ENCODE measurements around the gene HMSD. TPM values are rescaled to one million over a fixed set of nuclear protein-coding genes. Genes with fewer than 3 reads are reported as not detected.

HMSD gene
- polyA plus RNA-seq (2012; ENCODE audit: insufficient read length, low read depth), result not detected

- no peak for TF ChIP-seq FOXP2 (optimal IDR thresholded peaks at IDR 0.05; ENCODE audit: borderline replicate concordance, extremely low read depth, extremely low read length, insufficient read depth)
- no peak for TF ChIP-seq SIN3A (IDR thresholded peaks at IDR 0.05; ENCODE audit: borderline replicate concordance, insufficient read depth, low read length)
- no peak for TF ChIP-seq POLR2AphosphoS5 (IDR thresholded peaks at IDR 0.05; ENCODE audit: low read depth, low read length)
- no peak for TF ChIP-seq REST (IDR thresholded peaks at IDR 0.05; ENCODE audit: insufficient read depth in 1 of 2, low read depth in 2 of 2, low read length in 2 of 2)
- no peak for TF ChIP-seq TAF1 (IDR thresholded peaks at IDR 0.05; ENCODE audit: borderline replicate concordance, insufficient read depth, low read length)
These were observed at the start of gene HMSD for GRCh38 chr18:63949068-63949737. TSS of gene HMSD (plus strand) at chr18:63949301. CDS start at chr18:63953456, 4,155 bp downstream.

- TF ChIP-seq SIN3A (IDR thresholded peaks at IDR 0.05; ENCODE audit: borderline replicate concordance, insufficient read depth, low read length), result no peak
- TF ChIP-seq TAF1 (IDR thresholded peaks at IDR 0.05; ENCODE audit: borderline replicate concordance, insufficient read depth, low read length), result no peak
- TF ChIP-seq FOXP2 (optimal IDR thresholded peaks at IDR 0.05; ENCODE audit: borderline replicate concordance, extremely low read depth, extremely low read length, insufficient read depth), result no peak
- no peak for TF ChIP-seq POLR2AphosphoS5 (IDR thresholded peaks at IDR 0.05; ENCODE audit: low read depth, low read length)
These were observed 45.1 kb upstream of the HMSD start for GRCh38 chr18:63903851-63904570.

GRCh38 chr18:63904694-63905093 is 44.4 kb upstream of the HMSD start:
- TF ChIP-seq TAF1 (IDR thresholded peaks at IDR 0.05; ENCODE audit: borderline replicate concordance, insufficient read depth, low read length) (no peak), REST (IDR thresholded peaks at IDR 0.05; ENCODE audit: insufficient read depth in 1 of 2, low read depth in 2 of 2, low read length in 2 of 2) (no peak), SIN3A (IDR thresholded peaks at IDR 0.05; ENCODE audit: borderline replicate concordance, insufficient read depth, low read length) (no peak), POLR2AphosphoS5 (IDR thresholded peaks at IDR 0.05; ENCODE audit: low read depth, low read length) (no peak), FOXP2 (optimal IDR thresholded peaks at IDR 0.05; ENCODE audit: borderline replicate concordance, extremely low read depth, extremely low read length, insufficient read depth) (no peak)

- TF ChIP-seq TAF1 (IDR thresholded peaks at IDR 0.05; ENCODE audit: borderline replicate concordance, insufficient read depth, low read length) (no peak), SIN3A (IDR thresholded peaks at IDR 0.05; ENCODE audit: borderline replicate concordance, insufficient read depth, low read length) (no peak), REST (IDR thresholded peaks at IDR 0.05; ENCODE audit: insufficient read depth in 1 of 2, low read depth in 2 of 2, low read length in 2 of 2) (no peak), FOXP2 (optimal IDR thresholded peaks at IDR 0.05; ENCODE audit: borderline replicate concordance, extremely low read depth, extremely low read length, insufficient read depth) (no peak), POLR2AphosphoS5 (IDR thresholded peaks at IDR 0.05; ENCODE audit: low read depth, low read length) (no peak)
These were observed 43.7 kb upstream of the HMSD start for GRCh38 chr18:63905361-63905760.

- TF ChIP-seq TAF1 (IDR thresholded peaks at IDR 0.05; ENCODE audit: borderline replicate concordance, insufficient read depth, low read length) (no peak), POLR2AphosphoS5 (IDR thresholded peaks at IDR 0.05; ENCODE audit: low read depth, low read length) (no peak), FOXP2 (optimal IDR thresholded peaks at IDR 0.05; ENCODE audit: borderline replicate concordance, extremely low read depth, extremely low read length, insufficient read depth) (no peak), SIN3A (IDR thresholded peaks at IDR 0.05; ENCODE audit: borderline replicate concordance, insufficient read depth, low read length) (no peak), REST (IDR thresholded peaks at IDR 0.05; ENCODE audit: insufficient read depth in 1 of 2, low read depth in 2 of 2, low read length in 2 of 2) (no peak)
These were observed 43.0 kb upstream of the HMSD start for GRCh38 chr18:63906056-63906455.

All from PFSK-1 (cell line).